ENCODE results near the gene GPATCH2L. TPM values are rescaled to one million over a fixed set of nuclear protein-coding genes. Genes with fewer than 3 reads are reported as not detected.
A peak's percentile ranks its signal among the peaks of the same experiment; 100 is the strongest.

GPATCH2L gene
- total RNA-seq, 2 donors from 2014 or later = 62.5 to 83.8 TPM

GRCh38 chr14:76203086-76204001 is 51.6 kb downstream of the GPATCH2L start:
- peak overlapping the region; percentile 38 for H3K27ac Mint-ChIP-seq
- peaks cover 76% of the 10 kb centered on the region for H3K36me3 Mint-ChIP-seq (ENCODE audit: low read depth)
- no peaks in the 10 kb centered on the region for H3K9me3 Mint-ChIP-seq
- peaks cover 3% of the 10 kb centered on the region for H3K4me1 Mint-ChIP-seq
- H3K4me3 Mint-ChIP-seq = no peak overlapping the region
- ATAC-seq (replicated peaks) = peak; percentile 73
- no peaks in the 10 kb centered on the region for H3K27me3 Mint-ChIP-seq

DNA sequence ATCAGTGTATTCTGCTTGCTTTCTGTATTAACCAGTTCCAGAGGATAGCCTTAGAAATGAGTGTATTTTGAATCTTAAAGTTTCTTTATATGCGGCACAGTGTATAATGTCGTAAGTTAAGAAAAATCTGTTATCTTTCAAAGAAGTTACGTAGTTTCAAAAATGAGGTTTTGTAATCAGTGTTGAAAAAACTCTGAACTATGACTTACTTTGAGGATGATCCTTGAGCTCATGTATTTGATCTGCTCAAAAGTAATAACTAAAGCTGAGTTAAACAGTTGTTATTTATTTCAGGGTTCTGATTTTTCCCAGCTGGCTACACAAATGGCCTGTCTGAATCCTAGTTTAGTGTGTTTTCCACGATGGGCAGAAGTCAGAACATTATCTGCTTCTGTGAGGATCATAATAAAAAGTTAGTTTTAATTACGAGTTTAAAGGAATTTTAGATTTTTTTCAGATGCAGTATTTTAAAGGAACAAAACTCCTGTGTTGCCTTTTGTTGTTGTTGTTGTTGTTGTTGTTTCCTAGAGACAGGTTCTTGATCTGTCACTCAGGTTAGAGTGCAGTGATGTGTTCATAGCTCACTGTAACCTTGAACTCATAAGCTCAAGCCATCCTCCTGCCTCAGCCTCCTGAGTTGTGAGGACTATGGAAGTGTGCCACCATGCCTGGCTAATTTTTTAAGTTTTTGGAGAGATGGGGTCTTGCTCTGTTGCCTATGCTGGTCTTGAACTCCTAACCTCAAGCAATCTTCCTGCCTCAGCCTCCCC is 52.9 kb downstream of the GPATCH2L start:
- no peaks in the 10 kb centered on the region for H3K9me3 Mint-ChIP-seq
- no peaks in the 10 kb centered on the region for H3K27me3 Mint-ChIP-seq
- peaks cover 63% of the 10 kb centered on the region for H3K36me3 Mint-ChIP-seq (ENCODE audit: low read depth)
- no peak overlapping the region for H3K4me3 Mint-ChIP-seq
- ATAC-seq (replicated peaks) = no peak
- H3K27ac Mint-ChIP-seq = no peak overlapping the region
- H3K4me1 Mint-ChIP-seq = peaks cover 3% of the 10 kb centered on the region

DNA sequence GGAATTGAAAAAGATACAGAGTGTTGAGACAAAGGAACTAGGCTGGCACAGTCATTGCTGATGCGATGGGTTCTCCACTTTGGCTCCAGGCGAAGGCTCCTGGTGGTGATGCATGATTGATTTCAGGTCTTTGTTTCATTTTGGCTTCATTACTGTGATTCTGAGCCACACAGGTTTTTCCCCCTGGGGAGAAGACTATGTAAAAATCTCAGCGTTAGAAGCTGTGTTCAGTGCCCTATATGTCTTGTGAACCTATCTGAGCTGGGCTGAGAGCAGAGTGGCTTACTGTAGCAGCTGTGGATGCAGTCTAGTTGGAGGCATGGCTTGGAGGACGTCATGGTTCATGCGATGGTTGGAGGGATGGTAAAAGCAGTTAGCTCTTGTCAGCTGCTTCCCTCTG is 54.0 kb downstream of the GPATCH2L start:
- H3K36me3 Mint-ChIP-seq (ENCODE audit: low read depth) = peaks cover 53% of the 10 kb centered on the region
- no peak for ATAC-seq (replicated peaks)
- H3K4me3 Mint-ChIP-seq = no peak overlapping the region
- no peak overlapping the region for H3K27ac Mint-ChIP-seq
- peaks cover 3% of the 10 kb centered on the region for H3K4me1 Mint-ChIP-seq
- no peaks in the 10 kb centered on the region for H3K27me3 Mint-ChIP-seq
- H3K9me3 Mint-ChIP-seq = no peaks in the 10 kb centered on the region

DNA sequence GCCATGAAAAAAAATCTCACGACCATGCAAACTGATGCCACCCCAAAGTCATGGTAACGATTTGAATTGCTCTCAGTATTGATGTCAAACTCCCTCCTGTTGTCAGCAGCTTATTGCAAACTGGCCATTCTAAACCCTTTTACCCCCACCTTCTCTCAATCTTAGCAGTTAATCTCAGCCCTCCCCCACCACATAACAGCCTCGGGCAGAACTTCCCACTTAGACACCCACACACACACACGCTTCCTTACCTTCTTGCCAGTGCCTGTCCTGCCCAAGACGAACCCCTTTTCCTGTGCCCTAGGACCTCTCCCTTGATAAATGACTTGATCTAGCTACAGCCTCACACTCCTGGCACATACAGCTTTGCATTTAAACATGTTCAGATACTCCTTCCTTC is 56.6 kb downstream of the GPATCH2L start:
- no peak overlapping the region for H3K27ac Mint-ChIP-seq
- H3K4me3 Mint-ChIP-seq = no peak overlapping the region
- H3K36me3 Mint-ChIP-seq (ENCODE audit: low read depth) = peaks cover 26% of the 10 kb centered on the region
- ATAC-seq (replicated peaks) = no peak
- H3K27me3 Mint-ChIP-seq = no peaks in the 10 kb centered on the region
- peaks cover 4% of the 10 kb centered on the region for H3K9me3 Mint-ChIP-seq
- peaks cover under 1% of the 10 kb centered on the region for H3K4me1 Mint-ChIP-seq

GRCh38 chr14:76212242-76212641 is 60.5 kb downstream of the GPATCH2L start:
- ATAC-seq (replicated peaks) = no peak
- Mint-ChIP-seq H3K9me3 (peaks cover 4% of the 10 kb centered on the region), H3K27me3 (no peaks in the 10 kb centered on the region), H3K27ac (no peak overlapping the region), H3K36me3 (ENCODE audit: low read depth) (no peaks in the 10 kb centered on the region), H3K4me3 (no peak overlapping the region), H3K4me1 (no peaks in the 10 kb centered on the region)

GRCh38 chr14:76217179-76217578 is 65.5 kb downstream of the GPATCH2L start:
- Mint-ChIP-seq H3K27ac (no peak overlapping the region), H3K4me3 (no peak overlapping the region), H3K27me3 (no peaks in the 10 kb centered on the region), H3K9me3 (peaks cover 7% of the 10 kb centered on the region), H3K36me3 (ENCODE audit: low read depth) (no peaks in the 10 kb centered on the region), H3K4me1 (no peaks in the 10 kb centered on the region)
- no peak for ATAC-seq (replicated peaks)

- no peaks in the 10 kb centered on the region for H3K27me3 Mint-ChIP-seq
- no peak overlapping the region for H3K27ac Mint-ChIP-seq
- peaks cover 5% of the 10 kb centered on the region for H3K9me3 Mint-ChIP-seq
- H3K36me3 Mint-ChIP-seq (ENCODE audit: low read depth) = no peaks in the 10 kb centered on the region
- no peak for ATAC-seq (replicated peaks)
- no peaks in the 10 kb centered on the region for H3K4me1 Mint-ChIP-seq
- no peak overlapping the region for H3K4me3 Mint-ChIP-seq
Observed at GRCh38 chr14:76218662-76219061, 66.9 kb downstream of the GPATCH2L start.

DNA sequence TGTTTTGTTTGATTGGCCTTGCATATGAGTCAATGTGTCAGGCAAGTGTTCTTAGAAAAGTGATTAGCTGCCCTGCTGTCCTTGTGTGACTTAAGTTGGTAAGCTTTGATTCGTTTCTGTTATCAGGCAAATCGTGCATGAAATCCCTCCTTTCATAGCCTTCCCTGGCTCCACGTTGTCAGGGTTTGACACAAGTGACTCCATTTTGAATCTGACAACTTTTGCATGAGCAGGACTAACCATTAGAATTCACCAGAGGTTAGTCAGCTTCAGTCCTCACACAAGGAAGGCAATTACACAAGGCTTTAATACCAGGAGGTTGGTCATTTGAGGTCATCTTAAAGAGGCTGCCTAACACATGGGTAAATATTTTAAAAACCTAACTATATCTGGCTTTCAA is 68.2 kb downstream of the GPATCH2L start:
- no peak overlapping the region for H3K4me3 Mint-ChIP-seq
- H3K27me3 Mint-ChIP-seq = no peaks in the 10 kb centered on the region
- no peak for ATAC-seq (replicated peaks)
- H3K9me3 Mint-ChIP-seq = peaks cover 9% of the 10 kb centered on the region
- no peaks in the 10 kb centered on the region for H3K36me3 Mint-ChIP-seq (ENCODE audit: low read depth)
- H3K4me1 Mint-ChIP-seq = no peaks in the 10 kb centered on the region
- no peak overlapping the region for H3K27ac Mint-ChIP-seq

- H3K4me1 Mint-ChIP-seq = no peaks in the 10 kb centered on the region
- H3K9me3 Mint-ChIP-seq = peaks cover 8% of the 10 kb centered on the region
- no peak overlapping the region for H3K27ac Mint-ChIP-seq
- ATAC-seq (replicated peaks) = no peak
- H3K27me3 Mint-ChIP-seq = no peaks in the 10 kb centered on the region
- H3K36me3 Mint-ChIP-seq (ENCODE audit: low read depth) = no peaks in the 10 kb centered on the region
- no peak overlapping the region for H3K4me3 Mint-ChIP-seq
Observed at GRCh38 chr14:76227450-76228050, 75.8 kb downstream of the GPATCH2L start.

DNA sequence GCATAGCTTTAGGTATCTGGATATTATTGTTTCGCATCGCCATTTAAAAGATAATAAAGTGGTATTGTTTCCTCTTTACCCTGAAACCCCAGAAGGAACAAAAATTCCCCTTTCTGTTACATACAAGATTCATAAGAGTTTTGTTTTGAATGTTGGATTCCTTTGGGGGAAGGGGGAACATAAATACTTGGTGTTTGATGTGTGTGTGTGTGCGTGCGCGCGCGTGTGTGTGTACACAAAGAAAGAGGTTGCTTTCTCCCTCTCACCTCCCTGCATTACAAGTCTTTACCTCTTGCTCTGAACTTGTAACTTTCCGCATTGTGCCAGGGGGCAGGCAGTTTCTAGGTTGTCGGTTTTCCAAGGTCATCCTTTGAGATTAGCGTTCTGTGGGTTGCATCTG is 76.4 kb downstream of the GPATCH2L start:
- H3K9me3 Mint-ChIP-seq = peaks cover 8% of the 10 kb centered on the region
- ATAC-seq (replicated peaks) = no peak
- peaks cover 2% of the 10 kb centered on the region for H3K36me3 Mint-ChIP-seq (ENCODE audit: low read depth)
- H3K4me3 Mint-ChIP-seq = no peak overlapping the region
- no peaks in the 10 kb centered on the region for H3K4me1 Mint-ChIP-seq
- H3K27ac Mint-ChIP-seq = no peak overlapping the region
- H3K27me3 Mint-ChIP-seq = no peaks in the 10 kb centered on the region

DNA sequence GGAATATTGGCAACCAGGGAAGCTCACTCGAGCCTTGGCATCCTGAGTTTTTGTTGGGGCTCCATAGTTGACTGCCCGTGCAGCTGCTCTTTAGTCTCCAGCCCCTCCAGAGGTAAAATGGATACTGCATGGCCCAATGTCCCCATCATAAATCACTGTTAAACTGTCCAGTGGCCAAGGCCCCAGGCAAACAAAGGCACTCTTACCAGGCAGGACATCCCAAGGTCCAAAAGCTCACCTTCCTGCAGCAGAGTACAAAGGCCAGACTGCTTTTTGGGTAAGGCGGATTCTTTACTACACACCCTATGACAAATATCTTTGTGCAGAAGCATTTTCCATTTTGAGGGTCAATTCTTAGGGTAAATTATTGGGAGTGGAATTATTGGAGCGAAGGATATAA is 81.1 kb downstream of the GPATCH2L start:
- H3K36me3 Mint-ChIP-seq (ENCODE audit: low read depth) = peaks cover 29% of the 10 kb centered on the region
- H3K9me3 Mint-ChIP-seq = peaks cover 7% of the 10 kb centered on the region
- H3K4me3 Mint-ChIP-seq = no peak overlapping the region
- no peak for ATAC-seq (replicated peaks)
- no peaks in the 10 kb centered on the region for H3K27me3 Mint-ChIP-seq
- H3K27ac Mint-ChIP-seq = no peak overlapping the region
- peaks cover 4% of the 10 kb centered on the region for H3K4me1 Mint-ChIP-seq

- H3K9me3 Mint-ChIP-seq = peaks cover 11% of the 10 kb centered on the region
- no peak overlapping the region for H3K27ac Mint-ChIP-seq
- H3K36me3 Mint-ChIP-seq (ENCODE audit: low read depth) = peaks cover 43% of the 10 kb centered on the region
- H3K27me3 Mint-ChIP-seq = no peaks in the 10 kb centered on the region
- H3K4me1 Mint-ChIP-seq = peaks cover 4% of the 10 kb centered on the region
- no peak for ATAC-seq (replicated peaks)
- H3K4me3 Mint-ChIP-seq = no peak overlapping the region
Observed at GRCh38 chr14:76235628-76236027, 83.9 kb downstream of the GPATCH2L start.

DNA sequence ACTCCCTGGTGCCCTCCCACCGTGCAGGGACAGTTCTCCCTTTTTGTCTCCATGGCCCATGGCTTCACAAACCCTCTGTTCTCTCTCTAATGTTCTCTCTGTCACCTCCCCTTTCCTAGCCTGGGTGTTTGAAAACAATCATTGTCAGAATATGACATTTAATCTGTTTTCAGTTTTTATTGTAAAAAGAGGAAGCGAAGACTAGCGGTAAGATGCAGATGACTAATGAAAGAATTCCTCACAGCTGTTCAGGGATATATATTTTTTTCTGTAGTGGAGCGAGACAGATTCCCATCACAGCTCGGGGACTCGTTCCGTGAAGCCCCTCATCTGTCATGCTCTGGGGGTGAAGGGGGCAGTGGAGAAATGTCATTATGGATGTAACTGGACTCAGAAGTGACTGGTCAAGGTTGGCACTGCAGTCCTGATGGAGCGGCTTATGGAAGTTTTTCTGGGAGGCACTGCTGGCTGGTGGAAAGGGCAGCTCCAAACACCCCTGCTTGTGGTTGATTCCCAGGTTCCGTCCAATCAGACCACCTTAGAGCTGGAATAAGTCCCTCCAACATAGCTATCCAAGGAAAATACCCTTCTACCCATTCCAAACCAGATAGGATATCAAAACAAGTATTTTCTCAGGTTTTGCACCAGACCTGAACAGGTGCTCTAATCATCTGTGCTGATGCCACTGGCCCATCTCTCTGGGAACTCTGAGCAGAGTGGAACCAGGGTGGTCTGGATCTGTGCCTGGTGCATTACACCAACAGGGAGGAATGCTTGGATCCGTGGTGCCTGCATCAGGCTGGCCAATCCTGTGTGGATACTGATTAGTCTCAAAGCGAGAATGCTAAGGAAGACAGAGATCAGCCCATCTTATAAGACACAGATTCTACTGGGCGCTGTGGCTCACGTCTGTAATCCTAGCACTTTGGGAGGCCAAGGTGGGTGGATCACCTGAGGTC is 84.7 kb downstream of the GPATCH2L start:
- no peaks in the 10 kb centered on the region for H3K27me3 Mint-ChIP-seq
- peaks cover 43% of the 10 kb centered on the region for H3K36me3 Mint-ChIP-seq (ENCODE audit: low read depth)
- ATAC-seq (replicated peaks) = no peak
- H3K4me1 Mint-ChIP-seq = peaks cover 4% of the 10 kb centered on the region
- no peak overlapping the region for H3K27ac Mint-ChIP-seq
- peaks cover 12% of the 10 kb centered on the region for H3K9me3 Mint-ChIP-seq
- H3K4me3 Mint-ChIP-seq = no peak overlapping the region
